ENCODE data around the gene TUBB.

DNA sequence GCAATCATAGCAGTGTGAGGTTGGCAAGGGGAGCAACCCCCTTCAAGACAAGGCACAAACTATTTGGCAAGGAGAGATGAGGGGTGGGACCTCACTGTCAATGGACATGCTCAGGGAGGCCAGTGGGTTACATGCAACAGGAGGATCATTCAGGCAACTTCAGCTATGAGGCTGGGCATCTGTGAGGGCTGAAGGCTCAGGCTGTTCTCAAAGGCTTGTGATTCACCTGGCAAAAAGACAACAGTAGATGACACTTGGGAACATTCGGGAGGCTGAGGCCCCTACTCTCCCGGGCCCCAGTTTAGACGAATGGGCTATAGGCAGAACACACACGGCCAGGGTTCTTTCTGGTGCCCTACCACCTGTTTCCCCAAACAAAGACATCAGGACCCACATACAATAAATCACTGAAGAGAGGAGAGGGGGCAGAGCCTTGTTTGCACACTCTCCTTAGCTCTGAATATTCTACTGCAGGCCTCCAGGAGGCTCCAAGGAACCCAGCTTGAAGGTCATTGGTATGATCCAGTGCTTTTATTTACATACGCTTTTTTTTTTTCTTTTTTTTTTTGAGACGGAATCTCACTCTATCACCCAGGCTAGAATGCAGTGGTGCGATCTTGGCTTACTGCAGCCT, 7.9 kb downstream of the TUBB start:
- TF ChIP-seq, protein P1, sequence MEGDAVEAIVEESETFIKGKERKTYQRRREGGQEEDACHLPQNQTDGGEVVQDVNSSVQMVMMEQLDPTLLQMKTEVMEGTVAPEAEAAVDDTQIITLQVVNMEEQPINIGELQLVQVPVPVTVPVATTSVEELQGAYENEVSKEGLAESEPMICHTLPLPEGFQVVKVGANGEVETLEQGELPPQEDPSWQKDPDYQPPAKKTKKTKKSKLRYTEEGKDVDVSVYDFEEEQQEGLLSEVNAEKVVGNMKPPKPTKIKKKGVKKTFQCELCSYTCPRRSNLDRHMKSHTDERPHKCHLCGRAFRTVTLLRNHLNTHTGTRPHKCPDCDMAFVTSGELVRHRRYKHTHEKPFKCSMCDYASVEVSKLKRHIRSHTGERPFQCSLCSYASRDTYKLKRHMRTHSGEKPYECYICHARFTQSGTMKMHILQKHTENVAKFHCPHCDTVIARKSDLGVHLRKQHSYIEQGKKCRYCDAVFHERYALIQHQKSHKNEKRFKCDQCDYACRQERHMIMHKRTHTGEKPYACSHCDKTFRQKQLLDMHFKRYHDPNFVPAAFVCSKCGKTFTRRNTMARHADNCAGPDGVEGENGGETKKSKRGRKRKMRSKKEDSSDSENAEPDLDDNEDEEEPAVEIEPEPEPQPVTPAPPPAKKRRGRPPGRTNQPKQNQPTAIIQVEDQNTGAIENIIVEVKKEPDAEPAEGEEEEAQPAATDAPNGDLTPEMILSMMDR (IDR thresholded peaks at IDR 0.05), result no peak
- TF ChIP-seq POLR2A (IDR thresholded peaks at IDR 0.05), result no peak

All from right lobe of liver (tissue), 4 donors.